Measurements from ENCODE around the gene GABRA4. TPM values are rescaled to one million over a fixed set of nuclear protein-coding genes. Genes with fewer than 3 reads are reported as not detected.

The GABRA4 gene
- polyA plus RNA-seq, 1 of the 3 experiments (the other 2 are of a cell fraction) = not detected

DNA sequence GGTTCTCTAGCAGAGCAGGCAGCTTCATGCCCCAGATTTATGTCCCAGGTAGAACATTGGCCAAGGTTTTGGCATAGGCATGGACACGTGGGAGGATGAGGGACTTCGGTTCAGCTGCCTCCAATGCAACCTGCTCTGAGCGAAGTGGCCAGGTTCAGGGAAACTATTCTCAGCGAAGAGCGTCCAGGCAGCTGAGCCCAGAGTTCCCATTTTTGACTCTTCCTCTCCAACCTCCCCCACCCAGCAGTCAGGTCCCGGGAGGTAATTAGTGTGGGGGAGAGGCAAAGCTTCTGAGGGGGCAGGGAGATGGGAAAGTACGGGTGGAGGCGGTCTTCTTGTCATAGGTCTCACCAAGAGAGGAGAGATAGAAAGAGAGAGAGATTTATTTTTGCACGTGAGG lies 1.0 kb downstream of the GABRA4 start:
- no peaks in the 10 kb centered on the region for H3K79me2 ChIP-seq (ENCODE audit: insufficient read depth)
- no peaks in the 10 kb centered on the region for H3K9me3 ChIP-seq
- no peaks in the 10 kb centered on the region for H3K36me3 ChIP-seq (replicated peaks in 1 of 2; ENCODE audit: control insufficient read depth in 1 of 2, insufficient read depth in 2 of 2, low read length in 1 of 2)
- H3K9me2 ChIP-seq = no peaks in the 10 kb centered on the region
- H3K4me2 ChIP-seq = no peak overlapping the region
- H3K4me1 ChIP-seq (ENCODE audit: control insufficient read depth in 1 of 2, insufficient read depth in 2 of 2, low read depth in 1 of 2, low read length in 1 of 2) = no peaks in the 10 kb centered on the region; a peak in 1 of 4 replicates
- peaks cover 44% of the 10 kb centered on the region for H3K27me3 ChIP-seq (ENCODE audit: insufficient read depth)
- H4K20me1 ChIP-seq (ENCODE audit: insufficient read depth) = no peaks in the 10 kb centered on the region
- H3F3A ChIP-seq (replicated peaks; ENCODE audit: insufficient read depth) = no peaks in the 10 kb centered on the region
- TF ChIP-seq, protein P1, sequence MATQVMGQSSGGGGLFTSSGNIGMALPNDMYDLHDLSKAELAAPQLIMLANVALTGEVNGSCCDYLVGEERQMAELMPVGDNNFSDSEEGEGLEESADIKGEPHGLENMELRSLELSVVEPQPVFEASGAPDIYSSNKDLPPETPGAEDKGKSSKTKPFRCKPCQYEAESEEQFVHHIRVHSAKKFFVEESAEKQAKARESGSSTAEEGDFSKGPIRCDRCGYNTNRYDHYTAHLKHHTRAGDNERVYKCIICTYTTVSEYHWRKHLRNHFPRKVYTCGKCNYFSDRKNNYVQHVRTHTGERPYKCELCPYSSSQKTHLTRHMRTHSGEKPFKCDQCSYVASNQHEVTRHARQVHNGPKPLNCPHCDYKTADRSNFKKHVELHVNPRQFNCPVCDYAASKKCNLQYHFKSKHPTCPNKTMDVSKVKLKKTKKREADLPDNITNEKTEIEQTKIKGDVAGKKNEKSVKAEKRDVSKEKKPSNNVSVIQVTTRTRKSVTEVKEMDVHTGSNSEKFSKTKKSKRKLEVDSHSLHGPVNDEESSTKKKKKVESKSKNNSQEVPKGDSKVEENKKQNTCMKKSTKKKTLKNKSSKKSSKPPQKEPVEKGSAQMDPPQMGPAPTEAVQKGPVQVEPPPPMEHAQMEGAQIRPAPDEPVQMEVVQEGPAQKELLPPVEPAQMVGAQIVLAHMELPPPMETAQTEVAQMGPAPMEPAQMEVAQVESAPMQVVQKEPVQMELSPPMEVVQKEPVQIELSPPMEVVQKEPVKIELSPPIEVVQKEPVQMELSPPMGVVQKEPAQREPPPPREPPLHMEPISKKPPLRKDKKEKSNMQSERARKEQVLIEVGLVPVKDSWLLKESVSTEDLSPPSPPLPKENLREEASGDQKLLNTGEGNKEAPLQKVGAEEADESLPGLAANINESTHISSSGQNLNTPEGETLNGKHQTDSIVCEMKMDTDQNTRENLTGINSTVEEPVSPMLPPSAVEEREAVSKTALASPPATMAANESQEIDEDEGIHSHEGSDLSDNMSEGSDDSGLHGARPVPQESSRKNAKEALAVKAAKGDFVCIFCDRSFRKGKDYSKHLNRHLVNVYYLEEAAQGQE (IDR thresholded peaks at IDR 0.05; ENCODE audit: low read depth, low read length) = no peak
- TF ChIP-seq TEAD4 (IDR thresholded peaks at IDR 0.05; ENCODE audit: borderline replicate concordance, insufficient read depth) = no peak
- TF ChIP-seq, protein P2, sequence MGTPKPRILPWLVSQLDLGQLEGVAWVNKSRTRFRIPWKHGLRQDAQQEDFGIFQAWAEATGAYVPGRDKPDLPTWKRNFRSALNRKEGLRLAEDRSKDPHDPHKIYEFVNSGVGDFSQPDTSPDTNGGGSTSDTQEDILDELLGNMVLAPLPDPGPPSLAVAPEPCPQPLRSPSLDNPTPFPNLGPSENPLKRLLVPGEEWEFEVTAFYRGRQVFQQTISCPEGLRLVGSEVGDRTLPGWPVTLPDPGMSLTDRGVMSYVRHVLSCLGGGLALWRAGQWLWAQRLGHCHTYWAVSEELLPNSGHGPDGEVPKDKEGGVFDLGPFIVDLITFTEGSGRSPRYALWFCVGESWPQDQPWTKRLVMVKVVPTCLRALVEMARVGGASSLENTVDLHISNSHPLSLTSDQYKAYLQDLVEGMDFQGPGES (IDR thresholded peaks at IDR 0.05; ENCODE audit: low read depth, low read length) = no peak
- TF ChIP-seq, protein P3, sequence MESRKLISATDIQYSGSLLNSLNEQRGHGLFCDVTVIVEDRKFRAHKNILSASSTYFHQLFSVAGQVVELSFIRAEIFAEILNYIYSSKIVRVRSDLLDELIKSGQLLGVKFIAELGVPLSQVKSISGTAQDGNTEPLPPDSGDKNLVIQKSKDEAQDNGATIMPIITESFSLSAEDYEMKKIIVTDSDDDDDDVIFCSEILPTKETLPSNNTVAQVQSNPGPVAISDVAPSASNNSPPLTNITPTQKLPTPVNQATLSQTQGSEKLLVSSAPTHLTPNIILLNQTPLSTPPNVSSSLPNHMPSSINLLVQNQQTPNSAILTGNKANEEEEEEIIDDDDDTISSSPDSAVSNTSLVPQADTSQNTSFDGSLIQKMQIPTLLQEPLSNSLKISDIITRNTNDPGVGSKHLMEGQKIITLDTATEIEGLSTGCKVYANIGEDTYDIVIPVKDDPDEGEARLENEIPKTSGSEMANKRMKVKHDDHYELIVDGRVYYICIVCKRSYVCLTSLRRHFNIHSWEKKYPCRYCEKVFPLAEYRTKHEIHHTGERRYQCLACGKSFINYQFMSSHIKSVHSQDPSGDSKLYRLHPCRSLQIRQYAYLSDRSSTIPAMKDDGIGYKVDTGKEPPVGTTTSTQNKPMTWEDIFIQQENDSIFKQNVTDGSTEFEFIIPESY (IDR thresholded peaks at IDR 0.05; ENCODE audit: borderline replicate concordance, low read depth) = no peak
- no peak for TF ChIP-seq RAD21 (IDR thresholded peaks at IDR 0.05; ENCODE audit: low read length)
- TF ChIP-seq SIN3A (IDR thresholded peaks at IDR 0.05; ENCODE audit: borderline replicate concordance, low read depth, low read length) = no peak
- no peak for TF ChIP-seq NFIC (IDR thresholded peaks at IDR 0.05; ENCODE audit: borderline replicate concordance)
- TF ChIP-seq CHD2 (IDR thresholded peaks at IDR 0.05; ENCODE audit: low read length, partially characterized antibody) = no peak
- TF ChIP-seq, protein P4, sequence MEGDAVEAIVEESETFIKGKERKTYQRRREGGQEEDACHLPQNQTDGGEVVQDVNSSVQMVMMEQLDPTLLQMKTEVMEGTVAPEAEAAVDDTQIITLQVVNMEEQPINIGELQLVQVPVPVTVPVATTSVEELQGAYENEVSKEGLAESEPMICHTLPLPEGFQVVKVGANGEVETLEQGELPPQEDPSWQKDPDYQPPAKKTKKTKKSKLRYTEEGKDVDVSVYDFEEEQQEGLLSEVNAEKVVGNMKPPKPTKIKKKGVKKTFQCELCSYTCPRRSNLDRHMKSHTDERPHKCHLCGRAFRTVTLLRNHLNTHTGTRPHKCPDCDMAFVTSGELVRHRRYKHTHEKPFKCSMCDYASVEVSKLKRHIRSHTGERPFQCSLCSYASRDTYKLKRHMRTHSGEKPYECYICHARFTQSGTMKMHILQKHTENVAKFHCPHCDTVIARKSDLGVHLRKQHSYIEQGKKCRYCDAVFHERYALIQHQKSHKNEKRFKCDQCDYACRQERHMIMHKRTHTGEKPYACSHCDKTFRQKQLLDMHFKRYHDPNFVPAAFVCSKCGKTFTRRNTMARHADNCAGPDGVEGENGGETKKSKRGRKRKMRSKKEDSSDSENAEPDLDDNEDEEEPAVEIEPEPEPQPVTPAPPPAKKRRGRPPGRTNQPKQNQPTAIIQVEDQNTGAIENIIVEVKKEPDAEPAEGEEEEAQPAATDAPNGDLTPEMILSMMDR (IDR thresholded peaks at IDR 0.05) = no peak
- no peak overlapping the region for H3K27ac ChIP-seq (ENCODE audit: low read depth in 2 of 2, low read length in 1 of 2)
- no peak overlapping the region for H3K9ac ChIP-seq
- ChIA-PET POLR2A (no interaction called here), CTCF (no interaction called here)
- 22% methylated on average over 9 of the region's 9 CpGs for WGBS (ENCODE audit: low lambda C conversion rate)
- H3K4me3 ChIP-seq (ENCODE audit: low read depth in 2 of 2, low read length in 1 of 2) = no peak overlapping the region
- no peak for DNase-seq
- no peak overlapping the region for H2AFZ ChIP-seq (ENCODE audit: low read depth)

Measured in SK-N-SH (cell line).